GM18907 (cell line): Measurements from ENCODE around the gene PLXNA4.

Experiments used
- ATAC-seq: cut with Tn5 transposase; IDR thresholded peaks from one replicate; pipeline ENCODE4 v1.9.1; 2021; ENCODE audit warnings: mild to moderate bottlenecking, moderate library complexity; ENCODE audit not compliant: unreplicated experiment

PLXNA4 gene

DNA sequence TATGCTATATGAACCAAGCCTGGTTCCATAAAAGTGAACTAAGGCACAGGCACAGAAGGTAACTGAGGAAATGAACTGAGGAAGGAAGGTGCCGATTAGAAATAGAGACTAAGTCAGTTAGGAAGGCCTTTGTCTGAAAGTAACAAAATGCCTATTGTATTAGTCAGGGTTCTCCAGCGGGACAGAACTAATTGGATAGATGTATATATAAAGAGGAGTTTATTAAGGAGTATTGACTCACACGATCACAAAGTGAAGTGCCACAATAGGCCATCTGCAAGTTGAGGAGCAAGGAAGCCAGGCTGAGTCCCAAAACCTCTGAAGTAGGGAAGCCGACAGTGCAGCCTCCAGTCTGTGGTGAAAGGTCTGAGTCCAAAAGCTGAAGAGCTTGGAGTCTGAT is 13.9 kb upstream of the PLXNA4 start:
- no peak for ATAC-seq

- ATAC-seq = no peak
These were observed 12.3 kb upstream of the PLXNA4 start for GRCh38 chr7:132588596-132588995.

- no peak for ATAC-seq
These were observed 8.7 kb upstream of the PLXNA4 start for GRCh38 chr7:132584796-132585494.

GRCh38 chr7:132581431-132581830 is 5.2 kb upstream of the PLXNA4 start:
- no peak for ATAC-seq

DNA sequence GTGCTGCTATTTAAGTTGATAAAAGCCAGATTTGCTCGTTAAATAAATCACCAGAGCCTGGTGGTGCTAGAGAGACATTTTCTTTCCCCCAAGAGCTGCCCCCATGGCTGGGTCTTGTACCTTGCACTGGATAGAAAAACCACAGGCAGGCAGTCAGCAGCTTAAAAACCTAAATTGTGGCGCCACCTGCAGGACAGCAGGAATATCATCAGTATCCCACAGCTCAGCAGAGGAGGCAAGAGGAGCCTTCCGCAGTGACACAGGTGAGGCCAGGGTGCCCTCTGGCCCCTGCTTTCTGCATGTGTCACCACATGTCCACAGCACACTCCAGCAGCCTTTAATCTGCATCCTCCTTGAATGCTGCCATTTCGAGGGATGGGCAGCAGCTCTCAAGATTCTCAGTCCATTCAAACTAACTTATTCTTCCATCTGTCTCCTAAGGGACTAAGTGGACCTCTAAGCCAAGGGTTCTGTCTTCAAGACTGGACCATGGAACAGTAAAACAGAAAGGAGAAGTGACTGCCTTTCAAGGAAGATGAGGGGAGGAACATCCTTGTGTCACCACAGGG is 4.5 kb upstream of the PLXNA4 start:
- peak; percentile 65 for ATAC-seq

GRCh38 chr7:132580277-132580676 is 4.0 kb upstream of the PLXNA4 start:
- no peak for ATAC-seq

DNA sequence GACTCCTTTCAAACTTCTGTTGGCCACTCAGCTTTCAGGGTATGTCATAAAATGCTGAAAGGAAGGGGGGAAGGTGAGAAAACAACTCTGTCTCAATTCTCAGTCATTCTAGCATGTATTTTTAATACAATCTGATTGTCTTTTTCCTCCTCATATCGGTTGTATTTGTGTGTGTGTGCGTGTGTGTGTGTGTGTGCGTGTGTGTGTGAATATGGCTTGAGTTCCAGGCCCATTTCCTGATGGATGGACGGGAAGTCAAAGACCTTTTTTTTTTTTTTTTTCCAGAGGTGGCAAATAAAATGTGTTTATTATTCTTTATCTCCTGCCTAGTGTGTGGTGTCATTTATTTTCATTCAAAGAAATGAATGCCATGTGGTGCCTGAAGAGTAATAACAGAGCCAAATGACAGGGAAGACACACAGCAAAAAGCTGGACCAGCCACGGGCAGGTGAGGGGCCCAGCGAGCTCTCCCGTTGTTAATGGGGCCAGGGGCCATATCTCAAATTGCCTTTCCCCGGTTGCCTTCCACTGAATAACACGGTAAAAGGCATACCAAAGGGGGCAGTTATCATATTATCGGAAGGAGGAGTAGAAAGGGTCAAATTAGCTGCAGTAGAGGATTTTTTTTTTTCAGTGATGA is 3.1 kb upstream of the PLXNA4 start:
- no peak for ATAC-seq

GRCh38 chr7:132578826-132579225 is 2.6 kb upstream of the PLXNA4 start:
- no peak for ATAC-seq

DNA sequence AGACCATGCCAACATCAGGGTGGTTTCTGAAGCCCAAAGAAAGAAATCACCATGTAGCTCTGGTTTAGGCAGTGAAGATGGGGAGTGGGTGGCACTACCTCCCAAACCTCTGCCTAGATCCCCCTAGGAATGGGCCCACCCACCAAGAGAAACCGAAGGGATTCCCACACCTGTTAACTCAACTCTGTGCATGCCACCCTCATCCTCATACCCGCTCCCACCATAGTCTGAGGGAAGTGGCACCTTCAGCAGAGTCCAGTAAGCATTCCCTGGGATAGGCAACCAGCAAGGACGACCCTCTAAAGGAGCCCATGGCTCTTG is 1.7 kb upstream of the PLXNA4 start:
- ATAC-seq = no peak

DNA sequence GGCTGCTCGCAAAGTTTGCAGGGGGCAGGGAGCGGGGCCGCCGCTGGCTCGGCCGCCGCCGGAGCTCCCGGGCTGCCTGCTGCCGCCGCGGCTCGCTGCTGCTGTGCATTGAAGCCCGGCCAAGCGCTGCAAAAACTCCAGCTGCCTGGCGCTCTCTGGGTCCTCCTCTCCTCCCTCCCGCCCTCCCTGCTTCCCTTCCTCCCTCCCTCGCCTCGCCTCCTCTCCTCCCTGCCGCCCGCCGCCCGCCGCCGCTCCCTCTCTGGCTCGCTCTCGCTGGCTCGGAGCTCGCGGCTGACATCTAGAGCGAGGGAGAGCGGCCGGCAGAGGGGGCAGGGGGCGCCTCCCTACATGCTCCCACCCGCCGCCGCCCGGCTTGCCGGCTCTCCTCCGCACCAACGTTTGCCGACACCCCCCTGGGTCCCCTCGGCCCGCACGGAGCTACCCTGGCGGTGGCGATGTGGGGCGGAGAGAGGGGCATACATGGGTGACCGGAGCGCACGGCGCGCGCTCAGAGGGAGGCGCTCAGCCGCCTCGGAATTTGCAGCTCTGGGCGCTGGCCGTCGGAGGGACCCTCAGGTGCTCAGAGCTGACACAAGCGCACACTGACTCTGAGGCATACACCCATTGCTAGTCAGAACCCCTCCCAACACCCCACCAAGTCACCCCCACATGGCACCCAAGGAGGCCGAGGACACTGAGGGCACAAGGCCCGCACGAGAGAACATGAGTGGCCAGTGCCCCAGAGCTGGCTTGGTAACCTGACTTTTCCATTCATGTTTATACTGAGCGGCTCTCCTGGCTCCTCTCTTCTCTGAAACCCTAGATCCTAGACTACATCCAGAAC is 1.2 kb upstream of the PLXNA4 start:
- no peak for ATAC-seq

- ATAC-seq = no peak
These were observed 433 bp upstream of the PLXNA4 start for GRCh38 chr7:132576721-132577085.

- no peak for ATAC-seq
These were observed 770 bp downstream of the PLXNA4 start for GRCh38 chr7:132575419-132575981.

DNA sequence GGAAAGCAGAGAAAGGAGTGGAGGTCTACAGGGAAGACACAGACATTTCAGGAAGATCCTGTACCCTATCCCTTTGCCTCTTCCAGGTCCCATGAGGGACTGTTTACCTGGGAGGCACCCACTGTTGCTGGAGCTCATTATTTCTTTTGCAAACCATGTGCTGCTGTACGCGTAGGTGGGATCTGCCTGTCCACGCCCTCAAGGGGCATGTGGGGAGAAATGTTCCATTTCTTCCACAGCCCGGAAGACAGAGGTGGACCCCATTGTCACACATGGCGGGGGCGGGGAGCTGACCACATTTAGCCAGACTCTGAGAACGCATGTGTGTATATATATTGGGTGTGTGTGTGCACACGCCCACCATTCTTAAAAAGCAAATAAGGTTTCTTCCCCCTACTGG is 2.0 kb downstream of the PLXNA4 start:
- ATAC-seq = no peak

- ATAC-seq = no peak
These were observed 2.9 kb downstream of the PLXNA4 start for GRCh38 chr7:132573251-132573955.

GRCh38 chr7:132572526-132572925 is 3.7 kb downstream of the PLXNA4 start:
- ATAC-seq = no peak

DNA sequence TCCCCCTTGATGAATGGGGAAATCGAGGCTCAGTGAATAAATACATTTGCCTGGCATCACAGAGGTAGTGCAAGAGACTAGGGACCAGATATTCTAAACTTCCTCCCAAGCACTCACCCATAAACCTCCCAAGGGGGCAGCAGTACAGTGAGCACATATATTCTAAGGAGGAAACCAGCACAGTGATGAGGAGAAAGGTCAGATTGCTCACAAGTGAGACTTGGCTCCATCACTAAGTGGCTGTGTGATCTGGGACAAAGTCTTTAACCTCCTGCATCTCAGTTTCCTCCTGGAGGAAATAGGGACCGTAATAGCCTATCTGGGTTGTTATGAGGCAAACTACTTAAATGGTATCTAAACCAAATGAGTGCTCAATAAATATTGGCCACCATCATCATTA is 4.3 kb downstream of the PLXNA4 start:
- no peak for ATAC-seq

GRCh38 chr7:132569884-132570614 is 6.2 kb downstream of the PLXNA4 start:
- no peak for ATAC-seq

GRCh38 chr7:132568962-132569361 is 7.3 kb downstream of the PLXNA4 start:
- ATAC-seq = no peak

GRCh38 chr7:132565885-132566284 is 10.4 kb downstream of the PLXNA4 start:
- ATAC-seq = no peak

DNA sequence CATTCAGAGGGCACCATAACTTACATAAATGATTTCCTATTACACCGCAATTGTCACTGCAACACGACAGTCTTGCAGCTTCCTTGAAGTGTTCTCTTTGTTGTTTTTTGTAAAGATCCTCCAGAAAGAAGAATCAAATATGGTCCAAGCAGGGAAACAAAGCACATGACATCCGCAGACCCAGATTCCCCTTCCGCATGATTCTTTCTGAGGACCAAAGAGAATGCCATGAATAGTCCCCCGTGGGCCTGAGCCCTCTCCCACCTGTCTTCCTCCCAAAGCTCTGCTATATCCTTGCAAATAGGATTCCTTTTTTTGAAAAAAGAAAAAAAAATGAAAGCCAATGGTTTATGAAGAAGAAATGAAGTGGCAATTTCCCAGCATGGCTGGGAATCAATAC is 10.8 kb downstream of the PLXNA4 start:
- ATAC-seq = no peak
